HS-5 (cell line): Measurements from ENCODE around the gene C10orf143.
"Not testable (repeated sequence)": the region's sequence is repeated elsewhere in the genome, so short reads cannot be mapped to it uniquely, and the experiment has no call there.

Source experiments
- DNase-seq: peaks from one replicate; pipeline ENCODE4 v3.0.0-alpha.2; 2012; ENCODE audit warnings: low read depth

C10orf143 gene

DNA sequence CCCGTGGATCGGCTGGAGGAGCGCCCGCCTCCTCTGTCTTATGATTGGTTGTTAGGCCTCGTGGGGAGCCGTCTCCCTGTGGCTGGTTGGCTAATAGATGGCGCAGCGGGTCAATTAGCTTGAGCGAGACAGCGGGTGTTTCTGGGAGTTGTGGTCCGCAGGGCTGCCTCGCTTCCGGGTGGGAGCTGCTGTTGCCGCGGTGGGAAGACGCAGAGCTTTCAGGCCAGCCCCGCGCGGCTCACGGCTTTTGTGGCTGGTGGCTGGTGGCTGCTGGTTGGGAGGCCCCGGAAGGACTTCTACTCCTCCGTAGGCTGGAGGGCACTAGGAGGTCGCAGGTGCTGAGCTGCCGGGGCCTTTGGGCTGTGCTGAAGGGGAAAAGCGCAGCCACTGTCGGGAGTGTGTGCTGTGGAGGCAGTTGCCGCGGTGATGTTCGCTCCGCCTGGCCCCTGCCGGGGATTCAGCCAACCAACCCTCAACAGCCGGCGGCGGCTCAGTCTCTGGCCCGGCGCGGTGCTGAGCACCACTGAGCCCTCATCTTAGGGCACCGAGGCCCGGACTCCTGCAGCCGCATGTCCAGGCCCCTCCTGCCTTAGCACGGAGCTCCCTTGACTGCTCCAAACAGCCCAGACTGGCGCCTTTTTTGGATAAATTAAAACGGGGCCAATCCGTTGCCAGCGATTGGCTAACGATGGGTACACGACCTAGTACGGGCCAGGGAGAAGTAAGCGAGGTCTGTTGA, 652 bp upstream of the C10orf143 start:
- peak; percentile 91 for DNase-seq

DNA sequence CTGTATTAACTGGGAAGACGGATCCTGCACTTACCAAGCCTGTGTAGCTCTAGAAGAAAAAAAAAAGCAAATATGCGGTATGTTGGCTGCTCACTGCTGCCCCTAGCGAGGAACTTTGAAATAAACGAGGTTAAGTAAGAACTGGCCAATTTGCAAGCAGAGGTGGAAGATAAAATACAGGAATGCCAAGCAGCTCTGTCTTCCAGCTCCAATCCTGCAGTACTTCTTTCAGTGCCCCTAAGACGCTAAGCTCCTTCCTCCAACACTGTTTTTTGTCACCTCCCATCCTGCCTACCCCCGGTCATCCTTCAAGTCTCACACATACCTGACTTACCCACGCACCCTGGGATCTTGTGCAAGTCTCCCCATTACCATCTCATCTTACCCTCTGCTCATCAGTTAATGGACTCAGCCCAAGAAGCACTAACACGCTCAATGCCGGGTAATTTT, 809 bp downstream of the C10orf143 start:
- peak; percentile 61 for DNase-seq

DNA sequence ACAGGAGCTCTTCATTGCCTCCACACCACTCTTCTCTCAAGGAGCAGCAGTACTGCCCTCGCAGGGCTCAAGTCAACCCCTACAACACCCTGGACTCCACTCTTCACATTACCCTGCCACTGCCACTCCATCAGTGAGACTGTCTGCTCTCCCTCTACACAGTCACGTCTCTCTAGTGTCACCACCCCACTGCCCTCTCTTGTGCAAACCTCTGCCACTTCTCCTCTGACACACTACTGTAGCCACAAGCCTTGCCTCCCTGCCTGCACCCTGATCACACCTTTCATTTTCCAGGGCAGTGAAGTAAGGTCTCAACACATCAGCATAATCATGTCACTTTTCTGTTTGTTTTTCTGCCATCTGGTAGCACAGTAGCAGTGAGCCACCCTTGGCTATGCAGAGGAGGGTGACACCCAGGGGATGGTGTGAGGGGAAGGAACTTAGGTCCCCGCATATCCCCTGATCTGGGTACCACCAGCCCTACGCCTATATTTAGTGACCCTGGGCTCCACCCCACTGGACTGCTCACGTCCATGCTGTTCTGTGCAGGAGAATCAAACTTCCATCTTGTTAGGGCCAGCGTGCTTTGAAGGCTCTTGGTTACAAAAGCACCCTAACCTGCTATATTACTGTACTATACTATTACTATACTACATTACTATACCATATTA, 1.6 kb downstream of the C10orf143 start:
- no peak for DNase-seq

DNA sequence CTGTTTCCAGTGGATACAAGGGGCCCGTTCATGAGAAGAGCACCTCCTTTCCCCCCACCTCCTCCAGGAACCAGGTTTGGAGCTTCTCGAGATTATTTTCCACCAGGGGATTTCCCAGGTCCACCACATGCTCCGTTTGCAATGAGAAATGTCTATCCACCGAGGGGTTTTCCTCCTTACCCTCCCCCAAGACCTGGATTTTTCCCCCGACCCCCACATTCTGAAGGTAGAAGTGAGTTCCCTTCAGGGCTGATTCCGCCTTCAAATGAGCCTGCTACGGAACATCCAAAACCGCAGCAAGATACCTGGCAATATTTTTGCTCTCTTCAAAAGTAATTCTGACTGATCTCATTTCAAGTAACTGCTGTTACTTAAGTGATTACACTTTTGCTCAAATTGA, 2.5 kb downstream of the C10orf143 start:
- not testable (repeated sequence) for DNase-seq

DNA sequence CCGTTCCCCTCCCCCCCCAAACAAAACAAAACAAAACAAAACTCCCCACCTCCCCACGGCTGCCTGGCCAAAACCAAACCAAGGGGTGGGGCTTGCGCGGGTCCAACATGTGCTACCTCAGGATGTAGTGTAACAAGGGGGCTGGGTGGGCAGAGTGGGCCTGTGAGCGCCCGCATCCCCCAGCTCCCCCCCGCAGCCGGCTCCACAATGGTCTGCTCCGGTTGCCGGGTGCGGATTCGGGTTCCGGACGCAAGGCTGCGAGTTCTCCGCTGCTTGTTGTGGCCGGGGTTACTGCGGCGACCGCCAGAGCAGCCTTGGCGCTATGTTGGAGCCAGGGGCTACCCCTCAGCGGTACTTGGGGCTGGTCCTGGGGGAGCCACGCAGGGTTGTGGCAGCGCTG, 4.9 kb downstream of the C10orf143 start:
- no peak for DNase-seq

DNA sequence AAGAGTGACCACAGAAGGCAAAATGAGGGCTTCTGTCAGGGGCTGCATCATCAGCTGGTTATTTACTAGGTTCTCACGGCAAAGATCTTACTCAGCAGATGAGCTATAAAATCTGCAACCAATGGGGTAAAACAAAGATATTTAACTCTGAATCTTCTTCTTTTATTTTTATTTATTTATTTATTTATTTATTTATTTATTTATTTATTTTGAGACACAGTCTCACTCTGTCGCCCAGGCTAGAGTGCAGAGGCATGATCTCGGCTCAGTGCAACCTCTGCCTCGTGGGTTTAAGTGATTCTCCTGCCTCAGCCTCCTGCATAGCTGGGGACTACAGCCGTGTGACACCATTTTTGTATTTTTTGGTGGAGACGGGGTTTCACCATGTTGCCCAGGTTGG, 11.3 kb downstream of the C10orf143 start:
- no peak for DNase-seq

DNA sequence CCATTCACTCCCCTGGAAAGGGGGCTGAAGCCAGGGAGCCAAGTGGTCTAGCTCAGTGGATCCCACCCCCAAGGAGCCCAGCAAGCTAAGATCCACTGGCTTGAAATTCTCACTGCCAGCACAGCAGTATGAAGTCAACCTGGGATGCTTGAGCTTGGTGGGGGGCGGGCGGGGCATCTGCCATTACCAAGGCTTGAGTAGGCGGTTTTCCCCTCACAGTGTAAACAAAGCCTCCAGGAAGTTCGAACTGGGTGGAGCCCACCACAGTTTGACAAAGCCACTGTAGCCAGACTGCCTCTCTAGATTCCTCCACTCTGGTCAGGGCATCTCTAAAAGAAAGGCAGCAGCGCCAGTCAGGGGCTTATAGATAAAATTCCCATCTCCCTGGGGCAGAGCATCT, 20.1 kb downstream of the C10orf143 start:
- DNase-seq: not testable (repeated sequence)

DNA sequence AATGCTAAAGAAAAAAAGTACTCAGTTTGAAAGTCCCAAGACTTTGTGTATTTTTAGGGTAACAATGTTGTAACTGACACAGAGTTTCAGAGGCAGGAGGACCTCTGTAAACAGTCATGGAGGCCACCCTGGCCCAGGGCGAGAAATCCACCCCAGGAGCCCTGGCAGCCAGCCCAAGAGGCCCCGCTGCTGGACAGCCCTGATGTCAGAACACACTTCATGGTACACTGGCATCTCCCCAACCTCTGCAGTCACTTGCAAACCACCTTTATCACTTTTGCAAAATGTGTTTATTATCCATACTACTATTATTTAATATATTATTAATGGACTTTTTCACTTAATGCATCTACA, 30.2 kb downstream of the C10orf143 start:
- no peak for DNase-seq

DNA sequence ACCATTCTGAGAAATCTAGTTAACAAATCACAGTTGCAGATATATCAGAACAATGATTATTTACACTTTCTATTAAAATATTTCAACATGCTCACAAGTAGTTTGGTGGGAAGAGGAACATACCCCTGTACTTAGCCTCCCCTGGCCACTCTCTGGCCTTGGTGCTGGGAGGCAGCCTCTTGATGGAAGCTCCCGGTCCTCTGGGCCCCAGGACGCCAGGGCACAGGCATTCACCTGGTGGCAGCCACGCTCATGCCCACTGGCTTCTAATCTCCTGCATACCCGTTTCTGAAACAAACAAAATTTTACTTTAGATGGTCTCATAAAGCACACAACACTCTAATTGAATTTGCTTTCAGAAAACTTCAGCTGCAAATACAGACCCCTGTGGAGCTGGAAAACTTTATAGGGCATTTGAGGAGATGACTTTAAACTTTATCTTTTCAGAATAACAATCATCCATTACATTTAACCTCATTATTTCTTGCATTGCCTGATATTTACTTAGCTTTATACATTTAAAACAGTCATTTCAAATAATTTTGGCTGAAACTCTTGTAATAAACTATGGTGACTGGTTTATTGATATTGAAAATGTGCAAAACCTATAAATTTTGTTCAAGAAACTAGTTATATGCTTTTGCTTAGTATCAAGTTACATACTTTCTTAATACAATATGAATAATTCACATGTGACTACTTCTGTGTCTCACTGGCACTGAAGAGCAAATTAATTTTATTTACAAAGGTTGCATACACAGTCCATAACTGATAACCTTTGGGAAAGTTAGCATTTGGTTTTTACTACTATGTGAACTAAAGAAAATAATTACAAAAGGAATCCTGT, 30.8 kb downstream of the C10orf143 start:
- DNase-seq: no peak

DNA sequence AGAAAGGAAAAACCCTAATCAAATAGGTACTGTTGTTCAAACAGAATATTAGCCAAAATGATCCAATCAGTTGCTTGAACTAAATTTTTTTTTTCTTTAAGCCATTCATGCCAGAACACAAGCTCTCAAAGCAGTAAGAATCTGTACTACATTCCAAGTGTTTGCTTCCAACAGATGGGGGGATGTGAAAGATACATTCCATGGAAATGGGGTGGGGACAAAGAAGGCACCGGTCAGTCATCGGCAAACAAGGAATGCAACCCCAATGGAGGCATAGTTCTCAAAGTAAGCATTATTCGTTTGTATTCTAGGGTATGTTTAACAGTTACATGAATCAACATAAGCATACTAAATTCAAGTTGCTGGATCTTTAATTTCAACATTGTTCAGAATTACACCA, 32.5 kb downstream of the C10orf143 start:
- DNase-seq: no peak

DNA sequence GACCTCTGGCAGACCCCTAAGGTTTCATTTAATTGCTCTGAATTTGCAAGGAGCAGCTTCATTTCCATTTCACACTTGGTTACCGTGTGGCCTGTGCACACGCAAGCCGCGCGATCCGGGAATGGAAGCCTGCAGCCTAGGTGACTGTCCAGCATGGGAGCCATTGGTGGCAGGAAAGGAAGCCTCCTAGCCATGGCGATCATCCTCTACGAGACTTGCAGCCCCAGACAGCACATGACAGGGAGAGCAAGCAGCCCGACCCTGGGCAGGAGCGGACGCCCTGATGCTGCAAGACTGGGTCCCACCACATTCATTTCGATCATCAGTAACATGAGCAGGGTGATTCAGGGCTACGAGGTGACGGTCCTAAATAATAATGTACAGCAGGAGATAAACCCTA, 33.9 kb downstream of the C10orf143 start:
- DNase-seq: no peak

DNA sequence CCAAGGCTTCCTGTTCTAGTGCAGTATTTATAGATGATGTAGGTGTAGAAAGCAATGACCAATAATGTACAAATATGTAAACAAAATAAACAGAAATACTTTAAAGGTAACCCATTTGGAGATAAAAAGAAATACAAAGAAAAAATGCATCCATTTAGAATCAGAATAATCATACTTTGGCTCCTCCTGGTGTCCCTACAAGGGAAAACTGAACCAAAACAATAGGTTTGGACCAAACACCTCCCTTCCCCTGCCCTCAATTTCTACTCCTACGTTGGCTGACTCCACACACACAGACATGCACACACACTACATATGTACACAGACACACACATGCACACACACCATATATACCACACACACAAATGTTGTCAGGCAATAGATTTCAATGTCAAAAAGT, 36.0 kb downstream of the C10orf143 start:
- no peak for DNase-seq

DNA sequence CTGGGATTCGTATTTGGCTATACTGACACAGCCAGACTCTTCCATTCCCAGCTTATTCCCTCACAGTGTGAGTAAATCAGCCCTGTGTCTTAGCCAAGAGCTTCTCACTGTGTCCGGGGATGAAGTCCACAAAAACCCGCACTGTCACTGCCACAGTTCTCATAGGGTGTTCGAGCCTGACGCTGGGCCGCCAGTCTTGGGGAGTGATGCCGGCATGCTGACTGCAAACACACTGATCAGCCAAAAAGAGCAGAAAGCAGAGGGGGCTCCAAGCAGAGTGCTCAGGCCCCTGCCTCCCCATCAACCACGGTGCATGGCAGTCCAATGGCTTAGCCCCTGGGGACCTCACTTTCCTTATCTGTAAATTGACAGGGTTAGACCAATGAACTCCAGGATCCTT, 36.7 kb downstream of the C10orf143 start:
- no peak for DNase-seq

DNA sequence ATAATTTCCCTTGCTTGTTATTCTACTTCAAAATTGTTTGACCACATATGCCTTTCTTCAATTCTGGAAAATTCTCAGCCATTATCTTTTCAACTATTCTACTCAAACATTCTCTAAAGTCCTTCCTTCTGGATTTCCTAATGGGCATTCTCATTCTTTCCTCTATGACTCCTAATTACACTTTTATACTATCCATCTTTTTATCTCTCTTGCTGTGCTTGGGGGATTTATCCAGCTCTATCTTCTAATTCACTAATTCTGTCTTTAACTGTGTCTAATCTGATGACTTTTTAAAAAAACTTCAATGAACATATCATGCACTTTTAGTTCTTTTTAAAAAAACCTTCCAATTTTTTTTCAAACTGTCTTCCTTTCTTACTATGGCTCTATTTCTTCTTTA, 38.4 kb downstream of the C10orf143 start:
- no peak for DNase-seq

DNA sequence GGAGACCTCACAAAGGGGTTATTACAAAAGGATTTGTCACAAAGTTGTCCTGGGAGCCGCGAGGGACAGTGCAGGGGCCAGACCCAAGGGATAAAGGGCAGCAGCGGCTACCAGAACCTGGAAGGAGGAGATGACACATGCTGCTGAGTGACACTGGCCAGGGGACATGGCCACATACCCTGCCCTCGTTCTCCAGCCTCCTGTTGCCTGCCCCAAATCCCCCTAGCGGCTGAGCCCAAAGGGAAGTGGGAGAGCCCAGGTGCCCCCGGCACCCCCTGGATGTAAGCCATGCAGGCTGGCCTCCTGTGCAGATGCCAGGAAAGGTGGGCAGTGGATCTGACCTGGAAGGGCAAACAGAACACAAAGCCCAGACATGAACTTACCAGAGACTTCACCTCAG, 42.7 kb downstream of the C10orf143 start:
- no peak for DNase-seq

DNA sequence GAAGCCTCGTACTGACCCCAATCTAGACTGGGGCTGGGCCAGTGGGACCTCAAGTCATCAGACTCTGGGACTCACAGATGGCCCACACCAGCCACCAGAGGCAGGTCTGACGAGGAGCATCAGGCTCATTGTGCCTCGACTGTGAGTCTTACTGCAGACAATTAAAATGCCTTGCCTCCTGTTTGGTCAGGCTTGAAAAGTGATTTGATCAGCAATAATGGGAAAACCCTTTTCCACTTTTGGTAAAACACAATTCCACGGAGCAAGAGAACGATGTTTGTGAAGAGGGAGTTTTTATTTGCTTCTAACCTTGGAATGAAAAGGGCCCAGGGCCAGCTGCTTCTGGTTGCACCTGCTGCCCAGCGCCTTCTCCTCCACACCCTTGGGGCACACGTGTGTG, 43.9 kb downstream of the C10orf143 start:
- no peak for DNase-seq

DNA sequence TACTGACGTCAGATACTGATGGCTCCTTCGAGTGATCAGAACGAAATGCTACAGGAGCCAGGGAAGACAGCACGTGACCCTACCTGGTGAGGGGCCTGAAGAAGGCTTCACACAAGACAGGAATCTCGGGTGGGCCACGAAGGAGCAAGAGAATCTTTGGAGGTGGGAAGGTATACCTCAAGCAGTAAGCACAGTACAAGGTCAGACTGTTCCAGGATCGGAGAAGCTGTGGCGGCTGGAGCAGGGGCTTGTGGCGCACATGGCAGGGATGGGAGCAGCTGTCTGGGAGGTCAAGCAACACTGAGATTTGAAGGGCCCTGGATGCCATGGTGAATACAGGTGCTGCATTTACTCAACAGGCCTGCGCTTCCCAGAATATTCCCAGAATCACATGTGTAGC, 45.4 kb downstream of the C10orf143 start:
- no peak for DNase-seq

DNA sequence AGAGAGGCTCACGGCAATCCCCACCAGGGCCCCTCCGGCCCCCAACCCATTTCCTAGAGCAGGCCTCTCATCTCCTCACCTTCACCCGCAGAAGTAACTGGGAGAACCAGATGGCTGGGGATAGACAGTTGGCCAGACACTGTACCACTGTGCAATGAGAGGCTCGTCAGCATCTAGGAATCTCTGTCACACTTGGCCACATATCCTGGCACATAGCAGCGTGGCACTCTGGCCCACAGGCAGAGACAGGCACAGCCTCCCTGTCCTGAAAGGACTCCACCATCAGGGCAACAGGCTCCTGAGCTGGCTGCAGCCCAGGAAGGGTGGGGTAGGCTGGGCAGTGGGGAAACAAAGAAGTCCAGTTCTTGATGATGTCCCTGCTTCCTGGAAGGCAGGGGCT, 45.8 kb downstream of the C10orf143 start:
- DNase-seq: no peak

DNA sequence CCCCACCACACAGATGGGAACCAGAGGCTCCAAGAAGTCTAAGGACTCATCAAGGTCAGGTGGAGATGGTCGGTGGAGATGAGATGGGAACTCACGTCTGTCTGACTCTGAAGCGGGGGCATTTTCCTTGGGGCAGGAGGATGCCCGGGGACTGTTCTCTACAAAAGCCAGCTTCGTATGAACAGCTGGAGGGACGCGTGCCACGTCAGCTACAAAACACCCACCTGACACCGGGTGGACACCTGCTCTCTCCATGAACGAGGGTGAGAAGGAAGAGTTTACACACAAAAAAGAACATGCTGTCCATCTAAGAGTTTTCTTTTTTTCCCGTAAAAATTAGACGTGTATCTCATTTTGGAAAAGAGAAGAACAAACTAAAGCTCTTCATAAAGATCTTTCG, 47.7 kb downstream of the C10orf143 start:
- DNase-seq: no peak

DNA sequence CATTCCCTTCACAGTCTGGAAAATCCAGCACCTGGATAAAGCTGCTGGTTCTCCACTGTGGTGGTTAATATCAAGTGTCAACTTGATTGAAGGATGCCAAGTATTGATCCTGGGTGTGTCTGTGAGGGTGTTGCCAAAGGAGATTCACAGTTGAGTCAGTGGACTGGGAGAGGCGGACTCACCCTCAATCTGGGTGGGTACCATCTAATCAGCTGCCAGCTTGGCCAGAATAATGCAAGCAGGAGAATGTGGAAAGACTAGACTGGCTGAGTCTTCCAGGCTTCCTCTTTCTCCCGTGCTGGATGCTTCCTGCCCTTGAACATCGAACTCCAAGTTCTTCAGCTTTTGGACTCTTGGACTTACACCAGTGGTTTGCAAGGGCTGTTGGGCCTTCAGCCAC, 48.4 kb downstream of the C10orf143 start:
- DNase-seq: no peak

DNA sequence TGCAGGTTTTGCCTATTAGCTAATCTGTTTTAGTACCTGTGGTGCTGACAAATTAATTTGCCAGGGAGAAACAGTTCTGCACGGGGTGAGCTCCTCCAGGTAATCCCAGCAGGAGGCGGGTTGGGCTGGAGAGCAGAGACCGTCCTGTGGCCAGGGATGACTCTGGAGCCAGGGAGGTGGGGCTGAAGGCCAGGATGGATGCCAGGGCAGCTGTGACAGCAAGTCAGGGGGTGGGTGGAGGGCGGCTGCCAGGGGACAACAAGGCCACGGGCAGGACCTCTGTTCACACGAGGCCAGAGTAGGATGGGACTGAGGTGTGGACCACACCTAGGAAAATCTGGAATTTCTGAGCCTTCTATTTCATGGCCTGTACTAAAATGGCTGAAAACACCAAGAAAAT, 48.9 kb downstream of the C10orf143 start:
- no peak for DNase-seq

DNA sequence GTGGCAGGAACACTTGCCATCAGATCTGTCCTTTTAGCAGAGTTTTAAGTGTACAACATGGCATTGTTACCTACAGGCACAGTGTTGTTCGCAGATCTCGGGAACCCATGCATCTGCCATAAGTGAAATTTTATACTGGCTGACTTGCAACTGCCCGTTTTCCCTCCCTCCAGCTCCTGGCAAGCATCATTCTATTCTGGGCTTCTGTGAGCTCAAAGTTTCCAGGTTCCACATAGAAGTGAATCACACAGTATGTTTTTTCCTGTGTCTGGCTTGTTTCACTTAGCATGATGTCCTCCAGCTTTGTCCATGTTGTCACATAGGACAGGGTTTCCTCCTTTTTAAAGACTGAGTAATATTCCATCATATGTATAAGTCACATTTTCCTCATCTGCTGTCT, 56.6 kb downstream of the C10orf143 start:
- DNase-seq: no peak

DNA sequence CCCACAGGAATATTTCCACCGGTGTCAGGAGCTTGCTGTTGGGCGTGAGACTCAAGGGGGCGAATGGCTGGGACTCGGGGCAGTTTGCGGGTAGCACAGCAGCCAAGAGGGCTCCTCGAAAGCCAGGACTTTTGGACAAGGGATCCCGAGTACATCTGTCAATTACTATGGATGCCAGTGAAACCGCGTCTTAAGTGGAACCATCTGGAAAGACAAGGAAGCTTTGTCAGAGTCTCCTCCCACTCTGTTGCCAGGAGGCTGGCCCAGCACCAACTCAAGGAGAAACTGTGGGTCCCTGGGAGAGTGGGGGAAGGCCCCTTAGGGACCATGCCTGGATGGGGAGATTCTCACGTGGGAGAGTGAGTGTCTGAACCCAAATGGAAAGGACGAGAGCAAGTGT, 57.1 kb downstream of the C10orf143 start:
- no peak for DNase-seq
